NT2/D1 (cell line): Measurements from ENCODE around the gene ZNF354B.

ENCODE experiments used
- YY1 ChIP-seq: IDR thresholded peaks from 2 replicates; pipeline ENCODE4 v1.6.1; 2011; ENCODE audit not compliant: insufficient read length, insufficient read depth
- ZNF274 ChIP-seq: IDR thresholded peaks from 2 replicates; pipeline ENCODE4 v1.6.1; 2011; ENCODE audit warnings: mild to moderate bottlenecking, low read depth, low read length

- TF ChIP-seq YY1 (no peak), ZNF274 (no peak)
These were observed at the start of gene ZNF354B for GRCh38 chr5:178859625-178860521.
